Fibroblast of skin of right biceps (primary cell): Measurements from ENCODE around the gene CD207.

Source experiments
- DNase-seq: peaks from one replicate; pipeline ENCODE4 v3.0.0-alpha.2; 2013

CD207 gene

DNA sequence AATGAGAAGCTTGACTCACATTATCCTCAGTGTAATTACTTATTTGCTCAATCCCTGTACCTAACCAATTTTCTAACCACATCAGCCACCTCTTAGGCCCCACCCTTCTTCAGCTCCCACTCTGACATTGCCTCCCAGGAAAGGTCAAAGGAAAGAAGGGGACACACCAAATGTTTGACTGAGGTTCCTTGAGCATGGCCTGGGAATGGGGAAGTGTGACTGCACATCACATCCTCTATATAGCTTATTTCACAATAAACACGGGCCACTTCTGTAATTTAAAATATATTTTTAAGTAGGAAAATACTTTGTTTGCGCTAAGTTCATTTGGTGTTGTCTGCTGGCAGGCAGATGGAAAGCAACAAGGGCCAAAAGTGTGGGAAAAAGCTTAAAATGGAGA lies 42.2 kb downstream of the CD207 start:
- DNase-seq, result no peak

GRCh38 chr2:70790136-70790828 lies 45.3 kb downstream of the CD207 start, which contains the start of gene FIGLA:
Gene FIGLA (minus strand): TSS chr2:70790643. CDS start chr2:70790638, 5 bp downstream.
- no peak for DNase-seq

- peak; percentile 55 for DNase-seq
Measured at GRCh38 chr2:70789304-70790135, 46.1 kb downstream of the CD207 start.

DNA sequence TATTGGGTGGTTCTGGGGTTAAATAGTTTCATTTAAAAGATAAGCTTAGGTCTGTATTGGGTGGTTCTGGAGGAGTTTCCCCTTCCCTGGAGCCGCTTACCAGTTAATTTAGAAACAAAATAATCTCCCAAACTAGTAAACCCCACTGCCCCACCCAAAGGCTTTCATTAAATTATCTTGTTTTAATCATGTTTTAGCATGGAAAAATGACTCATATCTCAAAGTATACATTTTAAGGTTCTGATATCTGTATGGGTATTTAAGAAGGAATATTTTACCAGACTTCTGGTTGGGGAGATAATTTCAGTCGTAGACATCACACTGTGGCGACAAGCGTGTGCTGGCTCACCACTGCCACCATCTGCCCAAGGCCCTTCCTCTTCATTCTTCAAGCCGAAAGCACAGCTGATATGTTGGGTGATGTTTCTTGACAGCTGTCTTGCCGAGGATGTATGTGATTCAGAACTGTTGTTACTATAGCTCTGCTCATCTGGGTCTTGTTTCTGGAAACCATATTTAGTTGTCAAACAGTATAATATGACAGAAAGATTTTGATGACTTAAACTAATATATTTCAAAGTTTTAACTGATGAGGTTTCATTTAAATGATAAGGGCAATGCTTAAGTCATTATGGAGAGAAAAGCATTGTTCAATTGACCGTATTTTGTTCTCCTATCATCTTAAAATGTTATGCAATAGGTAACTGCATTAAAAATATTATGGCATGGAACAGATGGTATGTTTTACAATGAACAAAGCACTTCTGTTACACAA lies 50.3 kb downstream of the CD207 start:
- peak; percentile 54 for DNase-seq

DNA sequence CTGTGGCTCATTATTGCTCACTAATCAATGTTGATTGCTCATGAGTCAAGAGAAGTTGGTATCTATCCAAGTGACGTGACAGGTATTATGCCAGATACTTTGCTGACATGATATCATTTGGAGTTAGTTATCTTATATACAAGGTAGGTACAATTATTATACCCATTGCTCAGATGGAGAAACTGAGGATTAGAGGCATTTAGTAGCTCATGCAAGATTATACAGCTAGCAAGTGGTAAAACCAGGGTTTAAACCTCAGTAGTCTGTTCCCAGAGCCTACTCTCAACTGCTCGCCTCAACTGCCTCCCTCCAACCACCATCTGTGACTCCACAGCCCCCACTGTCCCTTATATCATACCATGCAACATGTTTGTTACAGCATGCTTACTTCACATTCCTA lies 51.3 kb downstream of the CD207 start:
- DNase-seq, result no peak
